K562 (cell line): ENCODE measurements around the gene TNFSF4. TPM values are rescaled to one million over a fixed set of nuclear protein-coding genes. Genes with fewer than 3 reads are reported as not detected.

Experiments
- ATAC-seq: fragments of 200-7000 bp; cut with Tn5 transposase; 3 replicates; pipeline ENCODE4 v1.9.1; 2020; ENCODE audit warnings: moderate library complexity
- BruUV-seq: library from RNA; stranded (reverse); fragments of 400-500 nt; replicated peaks from 2 replicates; lab custom pipeline; 2021; lab: Mats Ljungman, UMichigan
- CTCF ChIA-PET: fragments of 300-600 bp; formaldehyde crosslinking; extraction: SDS; loops from one replicate; lab custom pipeline; 2021; ENCODE audit warnings: low intra/inter-chr PET ratio; lab: Yijun Ruan, JAX
- POLR2A ChIA-PET: fragments of 300-600, 350-650 bp; sonication (Branson Sonifier 250); formaldehyde crosslinking; extraction: SDS; loops from one replicate; lab custom pipeline; 2021; ENCODE audit warnings: antibody characterized with exemption, inconsistent platforms; lab: Yijun Ruan, JAX
- DNase-seq, 4 experiments: peaks; one replicate each; pipeline versions ENCODE4 v3.0.0 to v3.0.0-alpha.2; 2011 to 2018; ENCODE audit warnings: low spot score in 3 of 4, mixed read lengths in 3 of 4; ENCODE audit errors: extremely low read depth in 1 of 4
- FAIRE-seq: peaks from 2 replicates; lab custom pipeline; 2011; peaks lifted over from hg19 to GRCh38; lab: Jason Lieb, UNC
- H2AFZ ChIP-seq: 2 replicates; pipeline ENCODE4 v1.6.0; 2011; ENCODE audit warnings: low read depth, low read length, control low read depth, inconsistent platforms
- H3K27ac ChIP-seq: fragments of 200-600 bp; 3 replicates; pipeline ENCODE4 v1.8.0; 2011; ENCODE audit warnings: low read depth, mild to moderate bottlenecking, control low read depth, inconsistent platforms, low read length, moderate library complexity, mixed read lengths; ENCODE audit errors: extremely low read depth
- H3K27me3 ChIP-seq, 2 experiments: fragments of 300-600 bp in 1 of 2; 2 replicates in 1 of 2; 3 replicates in 1 of 2; pipeline versions ENCODE4 v1.6.0 to v1.8.0; 2011; ENCODE audit warnings: inconsistent platforms in 2 of 2, low read length in 2 of 2, mild to moderate bottlenecking in 1 of 2, mixed read lengths in 1 of 2, moderate library complexity in 1 of 2; ENCODE audit not compliant: control insufficient read depth in 2 of 2, insufficient read depth in 2 of 2
- H3K36me3 ChIP-seq: fragments of 300-600 bp; 3 replicates; pipeline ENCODE4 v1.8.0; 2011; ENCODE audit warnings: mild to moderate bottlenecking, low read length, inconsistent platforms; ENCODE audit not compliant: control insufficient read depth, insufficient read depth
- H3K4me1 ChIP-seq, 2 experiments: fragments of 200-600 bp in 1 of 2; replicated peaks in 1 of 2; 2 replicates in 1 of 2; 3 replicates in 1 of 2; pipeline versions ENCODE4 v1.5.1 to v1.8.0; 2011; ENCODE audit warnings: inconsistent platforms in 2 of 2, low read length in 2 of 2, mild to moderate bottlenecking in 1 of 2, mixed read lengths in 1 of 2, moderate library complexity in 1 of 2; ENCODE audit not compliant: control insufficient read depth in 2 of 2, insufficient read depth in 2 of 2
- H3K4me2 ChIP-seq: 2 replicates; pipeline ENCODE4 v1.6.1; 2011; ENCODE audit warnings: low read length, control low read depth, inconsistent platforms, mixed read lengths; ENCODE audit not compliant: insufficient read depth
- H3K4me3 ChIP-seq: fragments of 200-600 bp; sonication (generic), shearing (Covaris generic); 2 replicates; pipeline ENCODE4 v1.5.1; 2016; ENCODE audit warnings: control low read depth, inconsistent platforms
- H3K79me2 ChIP-seq: fragments of 200-600 bp; 3 replicates; pipeline ENCODE4 v1.8.0; 2011; ENCODE audit warnings: low read length, inconsistent platforms; ENCODE audit not compliant: control insufficient read depth, insufficient read depth
- H3K9ac ChIP-seq, 2 experiments: 2 replicates each; pipeline versions ENCODE4 v1.6.0 to v1.6.1; 2011; ENCODE audit warnings: low read depth in 2 of 2, low read length in 2 of 2, control low read depth in 1 of 2, inconsistent platforms in 1 of 2, mild to moderate bottlenecking in 1 of 2, mixed read lengths in 1 of 2; ENCODE audit not compliant: insufficient read depth in 1 of 2
- H3K9me1 ChIP-seq: one replicate; pipeline ENCODE4 v1.6.0; 2011; ENCODE audit warnings: inconsistent platforms, mild to moderate bottlenecking, low read length, moderate library complexity; ENCODE audit not compliant: control insufficient read depth, insufficient read depth
- H3K9me3 ChIP-seq: replicated peaks from 2 replicates; pipeline ENCODE4 v1.5.1; 2011; ENCODE audit warnings: low read depth, low read length, inconsistent platforms; ENCODE audit not compliant: control insufficient read depth, insufficient read depth
- H4K20me1 ChIP-seq: replicated peaks from 2 replicates; pipeline ENCODE4 v1.6.1; 2011; ENCODE audit warnings: low read length, inconsistent platforms, mixed read lengths; ENCODE audit not compliant: control insufficient read depth, insufficient read depth
- CHCHD3 ChIP-seq: fragments of 250-450 bp; sonication (Bioruptor Pico); IDR thresholded peaks from 2 replicates; pipeline ENCODE4 v2.1.2; 2022; ENCODE audit warnings: mild to moderate bottlenecking
- FOXA3 ChIP-seq, 2 experiments: fragments of 450-650 bp in 1 of 2; sonication (generic) in 1 of 2; formaldehyde crosslinking; IDR thresholded peaks in 1 of 2; conservative IDR thresholded peaks in 1 of 2; 2 replicates each; pipeline versions ENCODE4 v1.4.0 to v1.8.0; 2020 to 2022; ENCODE audit warnings: mild to moderate bottlenecking in 2 of 2, missing genetic modification reagents in 1 of 2
- PPARD ChIP-seq: fragments of 250-450 bp; sonication (Bioruptor Pico); IDR thresholded peaks from 2 replicates; pipeline ENCODE4 v1.8.0; 2022; ENCODE audit warnings: inconsistent platforms, mild to moderate bottlenecking, moderate library complexity
- WGBS: fragments of 100-300 bp; shearing (Covaris generic); methylation state at CpG from one replicate; pipeline ENCODE4 v1.1.6; 2016; ENCODE audit warnings: low coverage, mixed read lengths; ENCODE audit not compliant: insufficient coverage; ENCODE audit errors: missing lambda C conversion rate; 5-methylcytosine and 5-hydroxymethylcytosine counted together
- in situ Hi-C: fragments of 300-500 bp; cut with MboI; formaldehyde crosslinking; loops from 4 replicates; pipeline ENCODE4 v1.15.0; 2018; ENCODE audit warnings: inconsistent platforms, mixed read lengths
- intact Hi-C: fragments of 100-400 bp; cut with micrococcal nuclease; formaldehyde crosslinking; loops from 2 replicates; pipeline ENCODE4 v1.14.2; 2022
- polyA plus RNA-seq, 8 experiments: library from polyadenylated mRNA; depleted of rRNA in 4 of 8; stranded (reverse) in 5 of 8; unstranded in 3 of 8; fragments of >200 nt; fragmentation: Nextera tagmentation in 2 of 8; fragmentation: Illumina TruSeq in 1 of 8; extraction: Ambion mirVana in 2 of 8; extraction: Trizol in 1 of 8; gene quantifications; 2 replicates each; pipeline versions ENCODE4 v1.2.1 to v1.2.3, GENCODE V29; 2011 to 2014; ENCODE audit warnings: inconsistent platforms in 1 of 8, missing spikeins in 1 of 8
- total RNA-seq, 7 experiments: library from RNA; depleted of rRNA in 6 of 7; stranded (reverse); fragments of >200 nt in 6 of 7; fragmentation: Illumina TruSeq in 2 of 7; extraction: Trizol in 2 of 7; gene quantifications; 2 replicates each; pipeline versions ENCODE4 v1.2.1 to v1.2.3, GENCODE V29; 2011 to 2021; ENCODE audit warnings: low replicate concordance in 1 of 7
- TF ChIP-seq, protein P1 (sequence below), 2 experiments: IDR thresholded peaks; 2 replicates each; pipeline ENCODE4 v1.6.1; 2012; ENCODE audit warnings: improper control_type of control experiment in 2 of 2, low read depth in 2 of 2, low read length in 2 of 2, borderline replicate concordance in 1 of 2

Gene TNFSF4
- total and polyA plus RNA-seq, 9 of the 15 experiments (the other 6 are each of a cell fraction or from before 2014, with no cell fraction given): 0.08 to 0.23 (median 0.15) TPM; not detected in 1

DNA sequence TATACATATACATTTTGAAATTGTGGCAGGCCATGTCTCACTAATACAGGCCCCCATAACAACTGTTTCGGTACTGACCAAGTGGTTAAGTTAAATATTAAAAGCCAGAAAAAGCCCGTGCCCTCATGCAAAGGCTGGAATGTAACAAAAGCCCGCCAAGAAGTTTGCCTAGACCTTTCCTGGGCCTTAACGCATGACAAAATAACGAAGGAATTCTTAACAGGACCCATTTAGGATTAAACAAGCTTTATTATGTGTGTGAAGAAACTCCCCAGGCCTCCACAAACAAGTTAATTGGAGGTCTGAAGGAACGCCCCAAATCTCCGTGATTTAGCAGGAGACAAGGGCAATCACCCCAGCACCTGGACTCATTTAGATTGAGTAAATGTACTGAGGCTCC lies 42.4 kb downstream of the TNFSF4 start:
- Histone ChIP-seq H3K36me3 (no peaks in the 10 kb centered on the region), H3K4me1 (no peaks in the 10 kb centered on the region), H3K9me1 (no peaks in the 10 kb centered on the region), H3K4me3 (no peak overlapping the region), H2AFZ (no peak overlapping the region), H3K4me2 (no peak overlapping the region), H3K27ac (no peak overlapping the region), H3K9ac (no peak overlapping the region), H3K9me3 (no peaks in the 10 kb centered on the region), H3K79me2 (no peaks in the 10 kb centered on the region), H3K27me3 (no peaks in the 10 kb centered on the region), H4K20me1 (no peaks in the 10 kb centered on the region)
- intact Hi-C loops (no loop called here), in situ Hi-C loops (no loop called here)
- ATAC-seq (no peak), DNase-seq (no peak), FAIRE-seq (no peak)
- BruUV-seq: no TSS peak
- CTCF ChIA-PET: no interaction called here
- 0% methylated on average over 7 of the region's 7 CpGs for WGBS
- POLR2A ChIA-PET: no interaction called here
- TF ChIP-seq PPARD: no peak
- TF ChIP-seq CHCHD3 (CRISPR knock-in tag): no peak
- TF ChIP-seq FOXA3 (CRISPR knock-in tag; conservative IDR thresholded peaks at IDR 0.05 in 1 of 2, IDR thresholded peaks at IDR 0.05 in 1 of 2): no peak
- TF ChIP-seq, protein P1, sequence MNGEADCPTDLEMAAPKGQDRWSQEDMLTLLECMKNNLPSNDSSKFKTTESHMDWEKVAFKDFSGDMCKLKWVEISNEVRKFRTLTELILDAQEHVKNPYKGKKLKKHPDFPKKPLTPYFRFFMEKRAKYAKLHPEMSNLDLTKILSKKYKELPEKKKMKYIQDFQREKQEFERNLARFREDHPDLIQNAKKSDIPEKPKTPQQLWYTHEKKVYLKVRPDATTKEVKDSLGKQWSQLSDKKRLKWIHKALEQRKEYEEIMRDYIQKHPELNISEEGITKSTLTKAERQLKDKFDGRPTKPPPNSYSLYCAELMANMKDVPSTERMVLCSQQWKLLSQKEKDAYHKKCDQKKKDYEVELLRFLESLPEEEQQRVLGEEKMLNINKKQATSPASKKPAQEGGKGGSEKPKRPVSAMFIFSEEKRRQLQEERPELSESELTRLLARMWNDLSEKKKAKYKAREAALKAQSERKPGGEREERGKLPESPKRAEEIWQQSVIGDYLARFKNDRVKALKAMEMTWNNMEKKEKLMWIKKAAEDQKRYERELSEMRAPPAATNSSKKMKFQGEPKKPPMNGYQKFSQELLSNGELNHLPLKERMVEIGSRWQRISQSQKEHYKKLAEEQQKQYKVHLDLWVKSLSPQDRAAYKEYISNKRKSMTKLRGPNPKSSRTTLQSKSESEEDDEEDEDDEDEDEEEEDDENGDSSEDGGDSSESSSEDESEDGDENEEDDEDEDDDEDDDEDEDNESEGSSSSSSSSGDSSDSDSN (IDR thresholded peaks at IDR 0.05; ENCODE audit: borderline replicate concordance in 1 of 2, low read depth in 2 of 2, low read length in 2 of 2): no peak
